Left ventricle myocardium superior (tissue), 1 donor: Measurements from ENCODE around the gene DRAP1. TPM values are rescaled to one million over a fixed set of nuclear protein-coding genes. Genes with fewer than 3 reads are reported as not detected.
A peak's percentile ranks its signal among the peaks of the same experiment; 100 is the strongest.
"Not testable (repeated sequence)": the region's sequence is repeated elsewhere in the genome, so short reads cannot be mapped to it uniquely, and the experiment has no call there.

Source experiments
- ATAC-seq: fragments of 200-7000 bp; cut with Tn5 transposase; one replicate; pipeline ENCODE4 v1.9.1; 2020; ENCODE audit warnings: mild to moderate bottlenecking, moderate library complexity
- DNase-seq: peaks from one replicate; pipeline ENCODE4 v3.0.0-alpha.2; 2020
- intact Hi-C: fragments of 100-400 bp; cut with micrococcal nuclease; formaldehyde crosslinking; loops from one replicate; pipeline ENCODE4 v1.11.0; 2022
- total RNA-seq: library from RNA; stranded (reverse); fragmentation: NEBNext Ultra II Directional; extraction: Animal tissue kit (Norgen Biotek cat#: 25700); gene quantifications from one replicate; pipeline ENCODE4 v1.2.1, GENCODE V29; 2021
- donor health status: DM: no; HTN: yes; CAD: no; lungs with severe emphysema.

Gene DRAP1
- total RNA-seq, 1 donor from 2014 or later: 106 TPM

DNA sequence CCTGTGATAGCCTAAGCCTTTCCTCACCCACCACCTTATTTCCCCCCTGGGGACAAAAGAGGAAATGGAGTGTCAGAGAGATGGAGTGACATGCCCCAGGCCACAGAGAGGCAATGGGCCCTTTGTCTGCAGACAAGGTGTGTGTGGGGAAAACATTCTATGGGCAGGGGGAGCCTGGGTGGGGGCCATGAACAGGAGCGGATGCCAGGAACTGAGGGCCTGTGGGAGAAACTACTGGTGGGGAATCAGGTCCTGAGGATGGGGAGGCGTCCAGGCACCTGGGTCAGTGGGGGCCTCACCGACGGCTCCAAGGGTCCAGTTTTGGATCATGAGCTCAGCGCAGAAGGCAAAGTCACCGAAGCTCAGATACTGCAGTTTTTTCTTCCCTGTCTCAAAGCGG lies 34.0 kb upstream of the DRAP1 start:
- DNase-seq (peak; percentile 24), ATAC-seq (no peak)
- intact Hi-C loops: loop anchor here (10.0 kb wide), 1 partner anchor 100 kb away; no protein-coding TSS in a partner anchor

DNA sequence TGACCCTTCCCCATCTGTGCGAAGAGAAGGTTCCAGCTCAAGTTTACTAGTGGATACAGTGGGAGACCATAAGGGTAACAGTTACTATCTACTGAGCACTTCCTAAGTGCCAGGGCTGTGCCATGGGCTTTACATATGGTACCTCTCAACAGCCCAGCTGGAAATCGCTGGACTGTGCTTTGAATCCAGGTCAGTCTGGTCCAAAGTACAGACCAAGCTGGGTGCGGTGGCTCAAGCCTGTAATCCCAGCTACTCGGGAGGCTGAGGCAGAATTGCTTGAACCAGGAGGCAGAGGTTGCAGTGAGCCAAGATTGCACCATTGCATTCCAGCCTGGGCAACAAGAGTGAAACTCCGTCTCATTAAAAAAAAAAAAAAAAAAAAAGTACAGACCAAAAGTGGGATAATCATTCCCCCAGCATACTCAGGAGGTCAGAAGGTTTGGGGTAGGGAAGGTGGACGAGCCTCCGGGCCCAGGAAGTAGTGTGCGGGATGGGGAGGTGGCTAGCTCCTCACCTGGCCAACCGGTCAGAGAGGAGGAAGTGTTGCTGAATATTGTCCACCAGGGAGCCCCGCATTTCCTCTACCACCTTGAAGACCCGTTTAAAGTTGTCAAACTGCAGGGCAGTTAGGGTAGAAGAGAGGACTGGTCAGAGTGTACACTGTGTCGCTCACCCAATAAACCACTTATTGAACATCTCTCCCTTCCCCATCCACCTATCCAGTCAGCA lies 33.3 kb upstream of the DRAP1 start:
- ATAC-seq: no peak
- intact Hi-C loops: loop anchor here (10.0 kb wide), 1 partner anchor 99 kb away; no protein-coding TSS in a partner anchor
- peak; percentile 9 for DNase-seq

DNA sequence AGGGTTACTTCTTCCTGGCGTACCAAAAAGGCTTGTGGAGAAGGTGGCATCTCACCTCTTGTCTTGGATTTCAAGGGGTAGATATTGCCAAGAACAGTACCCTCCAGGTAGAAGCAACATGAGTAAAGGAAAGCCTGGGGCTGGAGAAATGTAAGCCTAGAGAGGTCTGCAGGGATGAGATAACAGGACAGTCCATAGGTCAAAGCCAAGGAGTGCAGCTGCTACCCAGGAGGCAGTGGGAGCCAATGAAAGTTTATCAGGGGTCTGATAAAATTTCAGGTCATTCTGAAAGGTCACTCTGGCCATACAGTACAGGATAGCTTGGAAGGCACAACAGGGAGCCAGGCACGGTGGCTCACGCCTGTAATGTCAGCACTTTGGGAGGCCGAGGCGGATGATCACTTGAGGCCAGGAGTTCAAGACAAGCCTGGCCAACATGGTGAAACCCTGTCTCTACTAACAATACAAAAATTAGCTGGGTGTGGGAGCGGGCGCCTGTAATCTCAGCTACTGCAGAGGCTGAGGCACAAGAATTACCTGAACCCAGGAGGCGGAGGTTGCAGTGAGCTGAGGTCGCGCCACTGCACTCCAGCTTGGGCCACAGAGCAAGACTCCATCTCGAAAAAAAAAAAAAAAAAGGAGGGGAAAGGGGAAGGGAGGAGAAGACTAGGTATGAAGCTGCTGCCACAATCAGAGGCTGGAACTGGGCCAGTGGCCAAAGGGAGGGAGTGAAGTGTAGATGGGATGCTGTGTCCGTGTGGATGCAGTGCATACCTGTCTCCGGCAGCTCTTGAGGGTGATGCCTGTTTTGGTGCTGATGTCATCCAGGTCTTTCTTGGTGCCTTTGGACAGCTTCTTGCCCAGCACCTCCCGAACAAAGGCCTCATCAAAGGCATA lies 32.2 kb upstream of the DRAP1 start:
- DNase-seq: peak; percentile 37
- no peak for ATAC-seq
- intact Hi-C loops: loop anchor here (10.0 kb wide), 1 partner anchor 98 kb away; no protein-coding TSS in a partner anchor

DNA sequence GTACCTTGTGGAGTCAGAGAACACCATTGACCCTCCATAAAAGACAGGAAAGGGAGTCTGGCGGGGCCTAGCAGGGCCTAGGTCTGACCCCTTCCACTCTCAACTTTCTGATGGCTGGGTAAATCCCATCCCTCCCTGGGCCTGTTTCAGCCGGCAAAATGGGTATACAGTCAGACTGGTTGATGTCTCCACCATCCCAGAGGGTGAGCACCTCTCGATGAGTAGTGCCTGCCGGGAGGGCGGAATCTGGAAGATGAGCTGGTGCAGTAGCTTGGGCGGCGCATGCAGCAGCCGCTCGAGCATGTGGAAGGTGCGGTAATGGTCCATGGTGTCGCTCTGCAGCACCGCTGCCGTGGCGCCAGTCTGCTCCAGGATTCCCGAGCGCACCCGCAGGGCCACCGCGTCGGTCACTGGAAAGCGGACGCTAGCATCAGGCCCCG lies 31.5 kb upstream of the DRAP1 start:
- intact Hi-C loops: loop anchor here (10.0 kb wide), 1 partner anchor 97 kb away; no protein-coding TSS in a partner anchor
- no peak for ATAC-seq

DNA sequence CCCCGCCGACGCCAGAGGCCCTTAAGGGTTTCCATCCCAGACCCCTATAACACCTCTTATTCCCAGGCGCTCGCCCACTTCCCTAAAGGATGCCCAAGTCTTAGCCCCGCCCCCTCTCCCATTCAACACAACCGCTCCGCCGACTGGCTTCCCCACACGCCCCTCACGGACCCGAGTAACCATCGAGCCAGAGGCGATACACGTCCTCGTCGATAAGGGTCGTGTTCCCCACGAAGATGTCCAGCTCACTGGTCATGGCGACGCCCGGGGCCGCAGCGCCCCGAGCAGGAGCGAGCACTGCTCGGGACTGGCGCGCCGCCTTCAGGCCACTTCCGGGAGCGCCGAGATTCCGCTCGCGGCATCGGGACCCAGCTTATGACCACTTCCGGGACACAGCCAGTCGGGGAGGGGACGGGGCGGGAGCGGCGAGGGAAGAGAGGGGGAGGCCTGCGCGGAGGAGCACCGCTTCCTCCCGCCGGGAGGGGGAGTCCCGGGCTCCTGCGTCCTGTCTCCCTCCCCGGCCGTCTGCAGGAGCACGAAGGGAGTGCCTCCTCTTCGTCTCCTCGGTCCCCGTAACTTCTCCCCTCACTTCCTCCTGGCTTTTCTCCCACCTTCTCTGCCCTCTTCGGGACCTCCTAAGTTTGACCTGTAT lies 30.9 kb upstream of the DRAP1 start, which contains the start of gene FIBP:
TSS of gene FIBP (minus strand) at position 309 of the 652 bp plus-strand sequence. CDS start at position 256, 53 bp downstream.
- ATAC-seq (peak; percentile 84), DNase-seq (peak; percentile 98)
- intact Hi-C loops: loop anchor here (10.0 kb wide), 1 partner anchor 97 kb away; no protein-coding TSS in a partner anchor

More for the DNA sequence above, 31.5 kb upstream of the DRAP1 start:
- DNase-seq: no peak

DNA sequence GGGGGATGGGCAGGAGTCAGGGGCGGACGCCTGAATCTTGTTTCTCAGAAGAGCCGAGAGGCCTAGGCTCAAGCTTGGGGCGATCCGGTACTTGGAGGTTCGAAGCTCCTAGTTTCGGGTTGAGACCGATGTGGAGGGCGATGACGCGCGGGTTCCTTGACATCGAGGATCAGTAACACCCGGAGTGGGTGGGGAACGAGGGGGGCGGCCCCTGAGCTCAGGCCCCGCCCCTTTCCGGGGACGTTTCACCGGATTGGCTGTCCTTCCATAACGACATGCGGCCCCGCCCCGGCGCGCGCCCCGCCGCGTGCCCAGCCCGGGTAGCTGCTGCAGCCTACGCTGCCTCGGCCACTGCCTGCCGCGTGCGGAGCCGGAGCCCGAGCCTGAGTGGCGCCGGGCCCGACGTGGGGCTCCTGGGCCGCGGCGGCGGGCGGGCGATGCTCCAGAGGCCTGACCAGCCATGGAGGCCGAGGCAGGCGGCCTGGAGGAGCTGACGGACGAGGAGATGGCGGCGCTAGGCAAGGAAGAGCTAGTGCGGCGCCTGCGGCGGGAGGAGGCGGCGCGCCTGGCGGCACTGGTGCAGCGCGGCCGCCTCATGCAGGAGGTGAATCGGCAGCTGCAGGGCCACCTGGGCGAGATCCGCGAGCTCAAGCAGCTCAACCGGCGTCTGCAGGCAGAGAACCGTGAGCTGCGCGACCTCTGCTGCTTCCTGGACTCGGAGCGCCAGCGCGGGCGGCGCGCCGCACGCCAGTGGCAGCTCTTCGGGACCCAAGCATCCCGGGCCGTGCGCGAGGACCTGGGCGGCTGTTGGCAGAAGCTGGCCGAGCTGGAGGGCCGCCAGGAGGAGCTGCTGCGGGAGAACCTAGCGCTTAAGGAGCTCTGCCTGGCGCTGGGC lies 28.7 kb upstream of the DRAP1 start, which contains the start of gene CCDC85B:
TSS of gene CCDC85B (plus strand) at position 350 of the 895 bp plus-strand sequence. CDS start at position 461, 111 bp downstream.
- peak; percentile 81 for ATAC-seq
- intact Hi-C loops: no loop called here
- DNase-seq: peak; percentile 100

DNA sequence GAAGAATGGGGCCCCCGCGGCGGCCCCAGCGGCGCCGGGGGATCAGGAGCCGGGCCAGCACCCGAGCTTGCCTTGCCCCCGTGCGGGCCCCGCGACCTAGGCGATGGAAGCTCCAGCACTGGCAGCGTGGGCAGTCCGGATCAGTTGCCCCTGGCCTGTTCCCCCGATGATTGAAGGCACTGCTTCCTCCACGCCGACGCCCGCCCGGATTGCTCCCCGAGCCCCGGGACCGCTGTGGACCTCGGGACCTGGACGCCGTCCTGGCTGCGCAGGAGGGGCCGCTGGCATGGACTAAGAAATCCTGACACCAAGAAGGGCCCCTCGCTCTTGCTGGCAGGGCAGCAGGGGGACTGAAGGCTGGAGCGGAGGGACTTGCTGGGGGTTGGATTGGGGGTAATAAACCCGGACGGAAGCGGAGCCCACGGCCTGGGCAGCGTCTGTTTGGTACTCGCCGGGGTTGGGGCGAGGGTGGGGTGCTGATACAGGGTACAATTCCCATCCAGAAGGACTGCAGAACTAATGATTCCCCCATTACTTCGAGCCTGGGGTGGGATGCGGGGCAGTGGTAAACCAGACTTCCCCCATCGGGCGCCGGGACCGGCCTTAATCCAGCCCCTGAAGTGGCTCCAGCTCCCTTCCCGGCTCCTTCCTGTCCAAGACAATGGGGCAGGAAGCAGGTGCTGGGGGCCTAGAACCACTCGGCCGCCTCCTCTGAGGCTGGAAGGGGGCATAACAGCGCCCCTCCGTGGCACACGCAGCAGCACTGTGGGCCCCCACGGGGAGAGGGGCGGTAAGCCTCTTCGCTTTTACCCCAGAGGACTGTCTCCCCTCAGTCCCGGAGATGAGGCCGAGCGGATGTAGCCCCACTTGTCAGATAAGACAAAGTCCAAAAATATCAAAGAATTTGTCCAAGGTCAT lies 27.7 kb upstream of the DRAP1 start:
- intact Hi-C loops: no loop called here
- ATAC-seq (peak; percentile 3), DNase-seq (peak; percentile 73)

DNA sequence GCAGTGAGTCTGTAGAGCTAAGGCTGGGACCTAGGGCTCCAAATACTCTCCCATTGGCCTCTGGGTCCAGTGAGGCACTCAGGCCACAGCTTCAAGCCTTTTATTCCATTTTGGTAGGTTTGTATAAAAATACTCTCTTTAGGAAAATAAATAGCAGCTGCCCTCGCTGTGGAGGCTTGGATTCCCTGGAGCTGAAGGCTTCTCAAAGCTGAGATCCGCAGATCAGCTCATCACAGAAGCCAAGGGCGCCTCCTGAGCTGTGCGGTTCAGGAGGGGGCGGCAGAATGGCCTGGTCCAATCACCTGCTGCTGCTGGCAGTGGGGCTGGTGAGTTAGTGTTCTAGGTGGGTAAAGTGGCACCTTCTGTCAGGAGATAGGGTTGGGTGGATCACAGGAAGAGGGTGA lies 27.1 kb upstream of the DRAP1 start:
- intact Hi-C loops, ATAC-seq: not testable (repeated sequence)
- peak; percentile 22 for DNase-seq

DNA sequence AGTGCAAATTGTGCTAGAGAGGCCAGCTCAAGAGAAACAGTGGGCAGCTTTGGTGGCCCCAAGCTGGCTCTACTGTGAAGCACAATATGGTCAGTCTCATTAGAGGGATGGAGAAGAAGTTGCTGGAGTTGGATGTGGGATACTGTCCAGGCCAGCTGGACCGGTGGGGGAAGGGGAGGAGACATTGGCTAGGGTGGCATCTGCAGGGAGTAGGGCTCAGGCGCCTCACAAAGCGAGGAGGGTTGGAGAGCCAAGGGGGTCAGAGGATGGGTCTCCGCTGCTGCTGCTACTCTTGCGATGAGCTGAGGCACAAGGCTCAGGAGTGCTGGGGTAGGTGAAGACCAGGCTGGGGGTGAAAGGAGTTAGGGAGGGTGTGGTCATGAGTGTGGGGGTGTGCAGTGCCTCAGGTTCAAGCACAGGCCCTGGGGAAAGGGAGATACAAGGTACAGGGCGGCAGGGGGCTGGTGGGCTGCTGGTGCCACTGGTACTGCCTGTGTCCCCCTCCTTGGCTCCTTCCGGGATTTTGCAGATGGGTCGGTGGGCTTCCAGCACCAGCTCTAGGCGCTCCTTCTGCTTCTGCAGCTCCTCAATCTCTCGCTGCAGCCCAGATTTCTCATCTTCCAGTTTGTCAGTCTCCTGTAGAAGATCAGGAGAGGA lies 26.4 kb upstream of the DRAP1 start:
- intact Hi-C loops: no loop called here
- ATAC-seq (no peak), DNase-seq (peak; percentile 33)

DNA sequence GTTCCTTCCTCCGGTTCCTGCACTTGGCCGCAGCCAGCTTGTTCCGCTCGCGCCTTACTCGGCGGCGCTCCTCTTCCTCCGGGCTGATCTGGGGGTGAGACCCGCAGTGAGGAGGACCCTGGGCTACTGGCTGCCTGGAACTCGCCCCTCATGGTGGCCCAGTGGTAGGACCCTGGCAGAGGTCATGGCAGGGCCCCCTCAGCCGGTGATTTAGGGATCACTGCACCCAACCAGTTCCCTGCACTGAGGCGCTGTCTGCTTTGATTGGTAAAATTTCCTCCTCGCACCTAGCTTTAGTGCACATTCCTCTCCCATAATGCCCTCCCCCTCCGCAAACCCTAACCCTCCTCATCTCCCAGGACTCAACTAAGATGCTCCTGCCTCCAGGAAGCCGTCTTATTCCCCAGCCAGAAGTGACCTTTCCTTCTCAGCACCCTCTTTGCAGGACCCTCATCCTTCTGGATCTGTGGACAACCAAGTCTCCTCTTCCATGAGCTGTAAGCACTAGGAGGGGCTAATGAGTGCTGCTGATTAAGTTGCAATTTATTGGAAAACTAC lies 25.1 kb upstream of the DRAP1 start:
- intact Hi-C loops: no loop called here
- DNase-seq (peak; percentile 64), ATAC-seq (no peak)

DNA sequence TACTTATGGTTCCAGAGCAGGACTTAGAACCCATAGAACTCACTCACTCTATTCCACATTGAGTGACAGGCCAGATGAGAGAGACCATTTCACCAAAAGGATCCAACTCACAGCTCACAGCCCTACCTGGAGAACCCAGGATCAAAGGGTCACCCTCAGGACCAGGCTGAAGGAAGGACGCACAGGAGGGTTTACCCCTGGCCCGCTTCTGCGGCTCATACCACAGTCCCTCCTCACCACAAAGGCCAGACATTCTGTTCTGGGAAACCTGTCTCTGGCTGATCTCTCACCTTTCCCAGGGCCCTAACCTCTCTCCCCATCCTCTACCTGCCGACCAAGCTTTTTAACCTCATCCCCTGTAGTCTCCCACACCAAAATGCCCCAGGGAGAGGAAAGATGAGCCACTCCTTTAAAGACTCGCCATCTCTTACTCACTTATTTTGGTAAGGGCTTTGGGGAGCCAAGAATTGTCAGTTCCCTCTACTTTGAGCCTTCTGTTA lies 23.7 kb upstream of the DRAP1 start:
- no peak for ATAC-seq
- DNase-seq: peak; percentile 4
- intact Hi-C loops: no loop called here

DNA sequence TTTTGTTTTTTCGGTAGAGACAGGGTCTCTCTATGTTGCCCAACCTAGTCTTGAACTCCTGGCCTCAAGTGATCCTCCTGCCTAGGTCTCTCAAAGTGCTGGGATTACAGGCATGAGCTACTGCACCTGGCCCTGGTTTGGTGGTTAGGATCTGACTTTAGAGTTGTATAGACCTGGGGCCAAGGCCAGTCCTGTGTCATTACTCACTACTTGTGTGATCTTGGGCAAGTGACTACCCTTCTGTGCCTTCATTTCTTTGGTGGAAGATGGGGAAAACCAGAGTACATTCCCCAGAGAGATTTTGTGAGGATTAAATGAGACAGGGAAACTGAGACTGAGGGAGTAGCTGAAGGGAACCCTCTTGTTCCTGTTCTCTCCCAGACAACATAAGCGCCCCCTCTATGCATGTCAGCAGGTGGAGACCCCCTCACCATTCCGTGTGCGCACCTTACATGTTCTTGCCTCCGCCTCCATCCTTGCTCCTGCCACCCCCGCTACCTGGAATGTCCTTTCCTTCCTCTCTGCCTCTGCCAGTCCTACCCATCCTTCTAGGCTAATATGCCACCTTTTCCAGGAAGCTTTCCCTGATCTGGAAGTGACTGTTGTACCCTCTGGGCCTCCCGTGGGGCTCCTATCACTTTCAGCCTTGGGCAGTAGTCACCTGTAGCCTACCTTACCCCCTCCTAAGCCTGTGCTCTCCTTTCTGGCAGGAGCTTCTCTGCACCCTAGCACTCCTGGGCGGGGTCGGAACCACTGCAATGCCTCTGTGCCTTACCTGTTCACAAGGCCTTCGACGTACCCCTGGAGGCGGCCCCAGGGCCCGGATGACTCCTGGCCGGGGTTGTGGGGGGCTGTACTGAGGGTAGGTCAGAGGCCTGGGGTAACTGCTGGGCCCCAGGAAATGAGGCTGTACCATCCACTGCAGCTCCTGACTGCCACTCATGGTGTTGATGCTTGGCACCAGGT lies 22.9 kb upstream of the DRAP1 start:
- DNase-seq: peak; percentile 27
- intact Hi-C loops: no loop called here

DNA sequence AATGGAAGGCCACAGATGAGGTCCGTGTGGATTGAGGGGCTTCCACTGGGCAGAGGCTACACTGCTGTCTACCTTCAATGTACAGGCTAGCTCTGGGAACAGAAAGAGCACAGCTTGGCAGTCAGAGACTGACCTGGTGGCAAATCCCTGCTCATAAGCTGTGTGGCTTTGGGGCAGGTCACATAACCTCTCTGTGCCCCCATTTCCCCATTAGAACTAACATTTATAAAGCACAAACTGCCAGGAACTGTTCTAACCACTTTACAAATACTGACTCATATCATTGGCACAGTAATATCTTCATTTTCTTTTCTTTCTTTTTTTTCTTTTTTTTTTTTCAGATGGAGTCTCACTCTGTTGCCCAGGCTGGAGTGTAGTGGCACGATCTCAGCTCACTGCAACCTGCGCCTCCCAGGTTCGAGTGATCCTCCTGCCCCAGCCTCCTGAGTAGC lies 22.2 kb upstream of the DRAP1 start:
- intact Hi-C loops: no loop called here
- ATAC-seq (no peak), DNase-seq (no peak)

More for the DNA sequence above, 22.9 kb upstream of the DRAP1 start:
- no peak for ATAC-seq

DNA sequence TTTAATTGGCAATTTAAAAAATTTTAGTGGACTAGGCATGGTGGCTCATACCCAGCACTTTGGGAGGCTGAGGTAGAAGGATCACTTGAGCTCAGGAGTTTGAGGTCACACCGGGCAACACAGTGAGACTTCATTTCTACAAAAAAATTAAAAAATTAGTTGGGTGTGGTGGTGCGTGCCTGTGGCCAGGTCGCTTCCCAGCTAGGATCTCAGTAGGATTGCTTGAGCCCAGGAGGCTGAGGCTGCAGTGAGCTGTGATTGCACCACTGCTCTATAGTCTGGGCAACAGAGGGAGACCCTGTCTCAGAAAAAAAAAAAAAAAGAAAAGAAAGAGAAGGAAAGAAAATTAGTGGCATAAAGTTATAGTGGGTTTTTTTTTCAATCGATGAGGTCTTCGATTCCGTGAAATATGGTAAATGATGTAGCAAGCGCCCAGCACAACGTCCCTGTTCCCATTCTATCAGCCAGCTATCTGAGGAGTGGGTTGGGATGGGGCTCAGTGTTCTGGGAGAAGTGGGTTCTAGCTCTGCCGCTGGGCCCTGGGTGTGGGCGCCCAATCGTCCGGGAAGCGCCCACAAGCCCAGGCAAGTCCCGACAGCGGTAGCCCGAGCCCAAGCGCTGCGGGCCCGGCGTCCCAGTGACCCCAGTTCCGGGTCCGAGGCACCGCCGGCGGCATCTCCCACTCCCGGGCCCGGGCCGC lies 20.4 kb upstream of the DRAP1 start:
- intact Hi-C loops: no loop called here
- ATAC-seq (no peak), DNase-seq (peak; percentile 4)
